ENCODE data around the gene ADGRD1.

Gene ADGRD1

GRCh38 chr12:131137009-131137835 lies 183.5 kb downstream of the ADGRD1 start:
- H3K4me3 ChIP-seq (ENCODE audit: low read depth in 1 of 2, low read length in 2 of 2) = no peak overlapping the region
- no peaks in the 10 kb centered on the region for H3K27me3 ChIP-seq (ENCODE audit: low read depth, low read length)
- peaks cover 0 to 9% of the 10 kb centered on the region in 2 donors for H3K4me1 ChIP-seq (ENCODE audit: control insufficient read depth in 1 of 2, insufficient read depth in 2 of 2, low read length in 2 of 2)
- peaks cover 0 to 9% of the 10 kb centered on the region in 2 donors for H3K36me3 ChIP-seq (ENCODE audit: control insufficient read depth in 1 of 2, insufficient read depth in 2 of 2, low read length in 2 of 2)
- H3K27ac ChIP-seq (ENCODE audit: low read length) = no peak overlapping the region
- no peaks in the 10 kb centered on the region for H3K9me3 ChIP-seq (ENCODE audit: control insufficient read depth in 1 of 2, low read length in 2 of 2)

DNA sequence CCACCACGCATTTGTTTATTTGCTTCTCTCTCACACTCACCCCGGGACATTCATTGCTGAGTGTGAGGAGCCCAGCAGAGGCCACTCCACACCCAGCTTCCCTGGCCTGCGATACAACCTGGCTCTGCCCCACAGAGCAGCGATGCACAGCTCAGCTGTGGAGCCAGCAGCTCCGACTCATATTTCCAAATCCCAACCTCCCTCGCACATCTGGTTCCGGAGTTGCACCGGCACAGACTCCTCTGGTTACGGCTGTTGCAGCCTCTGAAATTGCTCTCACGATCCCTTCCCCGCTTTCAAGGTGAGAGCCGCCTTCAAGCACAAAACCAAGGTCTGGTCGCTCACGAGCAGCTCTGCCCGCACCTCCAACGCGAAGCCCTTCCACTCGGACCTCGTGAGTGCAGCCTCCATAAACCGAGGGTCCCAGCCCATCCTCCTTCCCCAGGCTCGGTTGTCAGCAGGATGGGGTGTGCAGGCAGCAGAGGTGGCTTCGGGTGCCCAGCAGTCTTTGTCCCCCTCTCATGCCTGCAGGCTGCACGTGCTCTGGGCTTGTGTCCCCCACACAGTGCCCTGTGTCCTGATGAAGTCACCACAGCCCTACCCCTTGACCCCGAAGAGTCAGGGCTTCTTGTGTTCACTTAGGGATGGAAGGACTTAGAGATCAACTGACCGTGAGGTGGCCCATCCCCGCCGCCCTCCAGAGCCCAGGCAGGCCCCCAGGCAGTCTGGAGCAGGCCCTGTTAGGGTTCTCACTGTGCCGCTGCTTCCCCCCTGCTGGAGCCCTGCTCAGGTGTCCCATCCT lies 184.3 kb downstream of the ADGRD1 start:
- no peaks in the 10 kb centered on the region for H3K27me3 ChIP-seq (ENCODE audit: low read depth, low read length)
- peaks cover 0 to 4% of the 10 kb centered on the region in 2 donors for H3K4me1 ChIP-seq (ENCODE audit: control insufficient read depth in 1 of 2, insufficient read depth in 2 of 2, low read length in 2 of 2)
- no peak overlapping the region for H3K27ac ChIP-seq (ENCODE audit: low read length)
- H3K36me3 ChIP-seq (ENCODE audit: control insufficient read depth in 1 of 2, insufficient read depth in 2 of 2, low read length in 2 of 2) = peaks cover 0 to 9% of the 10 kb centered on the region in 2 donors
- no peaks in the 10 kb centered on the region for H3K9me3 ChIP-seq (ENCODE audit: control insufficient read depth in 1 of 2, low read length in 2 of 2)
- no peak overlapping the region for H3K4me3 ChIP-seq (ENCODE audit: low read depth in 1 of 2, low read length in 2 of 2)

DNA sequence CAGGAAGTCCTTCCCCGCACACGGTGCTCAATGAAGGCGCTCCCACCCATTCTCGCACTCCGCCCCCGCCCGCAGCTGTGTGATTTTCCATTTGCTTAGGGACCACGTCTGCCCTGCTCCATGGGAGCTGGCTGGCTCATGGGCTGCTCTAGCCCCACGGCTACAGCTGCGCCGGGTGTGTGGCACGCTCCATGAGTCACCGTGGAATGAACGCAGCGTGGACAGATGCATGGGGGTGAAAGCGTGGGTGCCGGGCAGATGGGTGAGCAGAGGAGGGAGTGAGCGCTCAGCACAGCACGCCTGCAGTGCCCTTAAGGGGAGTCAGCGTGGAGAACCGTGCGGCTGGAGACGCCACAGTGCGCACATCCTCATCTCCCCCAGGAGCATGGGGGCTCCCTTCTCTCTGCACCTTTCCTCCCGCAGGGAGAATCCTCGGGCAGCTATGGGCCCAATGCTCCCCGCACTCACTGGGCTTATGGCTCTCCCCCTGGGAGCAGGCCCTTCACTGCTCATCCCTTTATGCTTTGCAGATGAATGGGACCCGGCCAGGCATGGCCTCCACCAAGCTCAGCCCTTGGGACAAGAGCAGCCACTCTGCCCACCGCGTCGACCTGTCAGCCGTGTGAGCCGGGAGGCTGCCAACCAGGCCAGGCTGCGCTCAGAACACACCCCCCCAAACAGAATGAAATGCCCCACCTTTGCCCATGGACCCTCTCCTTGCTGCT lies 185.1 kb downstream of the ADGRD1 start:
- Histone ChIP-seq H3K4me3 (ENCODE audit: low read depth in 1 of 2, low read length in 2 of 2) (no peak overlapping the region), H3K27me3 (ENCODE audit: low read depth, low read length) (no peaks in the 10 kb centered on the region), H3K9me3 (ENCODE audit: control insufficient read depth in 1 of 2, low read length in 2 of 2) (no peaks in the 10 kb centered on the region), H3K4me1 (ENCODE audit: control insufficient read depth in 1 of 2, insufficient read depth in 2 of 2, low read length in 2 of 2) (peaks cover 0 to 4% of the 10 kb centered on the region in 2 donors), H3K27ac (ENCODE audit: low read length) (no peak overlapping the region), H3K36me3 (ENCODE audit: control insufficient read depth in 1 of 2, insufficient read depth in 2 of 2, low read length in 2 of 2) (peaks cover 0 to 9% of the 10 kb centered on the region in 2 donors)

DNA sequence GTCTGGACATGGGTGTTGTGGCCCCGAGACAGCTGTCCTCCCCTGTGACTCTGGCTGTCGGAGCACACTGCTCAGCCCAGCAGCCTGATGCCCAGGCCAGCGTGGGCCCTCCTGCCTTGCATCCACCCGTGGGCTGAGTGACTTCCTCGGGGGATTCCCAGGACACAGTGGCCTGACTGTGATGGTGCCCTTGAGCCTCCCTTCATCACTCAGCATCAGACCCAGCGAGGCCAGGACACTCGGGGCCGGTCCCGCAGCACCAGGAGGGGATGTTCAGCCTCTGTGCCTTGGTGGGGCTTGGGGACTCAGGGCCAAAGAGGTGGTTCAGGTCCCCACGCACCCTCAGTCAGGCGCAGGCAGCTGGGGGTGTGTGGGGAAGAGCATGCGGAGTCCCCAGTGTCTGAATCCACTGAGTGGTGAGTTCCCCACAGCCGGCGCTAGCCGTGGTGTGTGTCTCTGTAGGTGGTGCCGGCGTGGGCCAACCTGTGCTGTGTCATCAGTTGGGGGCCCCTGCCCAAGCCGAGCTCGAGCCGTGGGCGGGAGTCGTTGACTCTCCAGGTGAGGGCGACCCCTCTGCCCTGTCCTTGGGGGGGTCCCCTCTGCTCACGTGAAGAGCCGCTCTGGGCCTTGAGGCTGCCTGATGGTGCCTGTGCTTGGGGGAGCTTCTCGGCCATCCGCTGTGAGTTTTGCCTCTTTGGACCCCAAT lies 185.8 kb downstream of the ADGRD1 start:
- H3K36me3 ChIP-seq (ENCODE audit: control insufficient read depth in 1 of 2, insufficient read depth in 2 of 2, low read length in 2 of 2) = peaks cover 0 to 9% of the 10 kb centered on the region in 2 donors
- H3K4me3 ChIP-seq (ENCODE audit: low read depth in 1 of 2, low read length in 2 of 2) = no peak overlapping the region
- H3K4me1 ChIP-seq (ENCODE audit: control insufficient read depth in 1 of 2, insufficient read depth in 2 of 2, low read length in 2 of 2) = peaks cover 0 to 4% of the 10 kb centered on the region in 2 donors
- H3K9me3 ChIP-seq (ENCODE audit: control insufficient read depth in 1 of 2, low read length in 2 of 2) = no peaks in the 10 kb centered on the region
- H3K27me3 ChIP-seq (ENCODE audit: low read depth, low read length) = no peaks in the 10 kb centered on the region
- H3K27ac ChIP-seq (ENCODE audit: low read length) = no peak overlapping the region

DNA sequence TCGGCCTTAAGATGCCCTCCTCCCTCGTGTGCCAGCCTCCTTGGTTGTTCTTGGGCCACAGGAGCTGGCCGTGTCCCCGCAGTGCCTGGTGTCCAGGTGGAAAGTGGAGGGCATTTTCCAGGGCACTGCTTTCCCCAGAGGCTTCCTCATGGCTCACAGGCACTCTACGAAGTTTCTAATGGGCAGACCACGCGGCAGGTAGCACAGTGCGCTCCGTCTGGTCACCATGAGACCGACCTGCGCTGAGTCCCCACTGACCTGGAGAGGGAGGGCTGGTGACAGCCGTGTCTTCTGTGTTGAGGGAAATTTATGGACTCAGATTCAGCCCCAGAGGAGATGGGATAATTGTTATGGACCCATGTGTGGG lies 186.3 kb downstream of the ADGRD1 start:
- Histone ChIP-seq H3K27me3 (ENCODE audit: low read depth, low read length) (no peaks in the 10 kb centered on the region), H3K4me3 (ENCODE audit: low read depth in 1 of 2, low read length in 2 of 2) (no peak overlapping the region), H3K9me3 (ENCODE audit: control insufficient read depth in 1 of 2, low read length in 2 of 2) (no peaks in the 10 kb centered on the region), H3K4me1 (ENCODE audit: control insufficient read depth in 1 of 2, insufficient read depth in 2 of 2, low read length in 2 of 2) (peaks cover 0 to 4% of the 10 kb centered on the region in 2 donors), H3K36me3 (ENCODE audit: control insufficient read depth in 1 of 2, insufficient read depth in 2 of 2, low read length in 2 of 2) (peaks cover 0 to 9% of the 10 kb centered on the region in 2 donors), H3K27ac (ENCODE audit: low read length) (no peak overlapping the region)

GRCh38 chr12:131140697-131141096 lies 187.0 kb downstream of the ADGRD1 start:
- peaks cover 0 to 4% of the 10 kb centered on the region in 2 donors for H3K4me1 ChIP-seq (ENCODE audit: control insufficient read depth in 1 of 2, insufficient read depth in 2 of 2, low read length in 2 of 2)
- no peak overlapping the region for H3K27ac ChIP-seq (ENCODE audit: low read length)
- peaks cover 0 to 9% of the 10 kb centered on the region in 2 donors for H3K36me3 ChIP-seq (ENCODE audit: control insufficient read depth in 1 of 2, insufficient read depth in 2 of 2, low read length in 2 of 2)
- H3K27me3 ChIP-seq (ENCODE audit: low read depth, low read length) = no peaks in the 10 kb centered on the region
- no peak overlapping the region for H3K4me3 ChIP-seq (ENCODE audit: low read depth in 1 of 2, low read length in 2 of 2)
- H3K9me3 ChIP-seq (ENCODE audit: control insufficient read depth in 1 of 2, low read length in 2 of 2) = no peaks in the 10 kb centered on the region

GRCh38 chr12:131141514-131141913 lies 187.8 kb downstream of the ADGRD1 start:
- Histone ChIP-seq H3K36me3 (ENCODE audit: control insufficient read depth in 1 of 2, insufficient read depth in 2 of 2, low read length in 2 of 2) (peaks cover 0 to 9% of the 10 kb centered on the region in 2 donors), H3K4me3 (ENCODE audit: low read depth in 1 of 2, low read length in 2 of 2) (no peak overlapping the region), H3K27me3 (ENCODE audit: low read depth, low read length) (no peaks in the 10 kb centered on the region), H3K4me1 (ENCODE audit: control insufficient read depth in 1 of 2, insufficient read depth in 2 of 2, low read length in 2 of 2) (peaks cover 0 to 4% of the 10 kb centered on the region in 2 donors), H3K9me3 (ENCODE audit: control insufficient read depth in 1 of 2, low read length in 2 of 2) (no peaks in the 10 kb centered on the region), H3K27ac (ENCODE audit: low read length) (no peak overlapping the region)

DNA sequence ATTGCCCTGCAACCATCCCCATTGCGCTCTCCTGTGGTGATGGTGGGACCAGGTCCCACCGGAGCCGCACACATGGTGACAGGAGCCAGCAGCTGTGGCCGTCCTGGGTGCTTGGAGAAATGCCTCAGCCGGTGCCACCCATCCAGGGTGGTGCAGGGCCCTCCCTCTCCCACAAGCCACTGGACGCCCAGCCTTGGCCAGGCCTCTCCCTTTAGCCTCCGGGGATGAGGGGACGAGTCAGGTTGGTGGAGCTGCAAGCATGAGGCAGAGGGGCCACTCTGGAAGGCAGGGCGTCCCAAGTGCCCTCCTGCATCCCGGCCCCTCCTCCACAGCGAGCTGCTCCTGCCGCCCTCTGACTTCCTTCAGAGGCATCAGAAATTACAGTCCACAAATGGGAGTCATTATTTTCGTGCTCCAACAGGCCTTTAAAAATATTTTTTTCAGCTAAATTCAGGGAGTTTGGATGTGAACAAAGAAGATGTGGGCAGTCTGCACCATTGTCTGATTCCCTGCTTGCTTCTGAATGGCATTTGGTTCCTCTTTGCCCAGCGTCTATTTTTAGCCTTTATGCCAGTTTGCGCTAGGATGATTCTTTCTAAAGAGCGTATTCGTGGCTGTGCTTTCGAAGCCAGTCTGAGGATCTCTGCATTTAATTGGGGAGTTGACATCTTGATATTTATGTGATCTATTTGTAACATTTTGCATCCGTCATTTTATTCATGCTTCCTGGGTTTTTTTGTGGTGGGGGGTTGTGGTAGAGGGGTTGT lies 189.4 kb downstream of the ADGRD1 start:
- H3K27ac ChIP-seq (ENCODE audit: low read length) = no peak overlapping the region
- H3K9me3 ChIP-seq (ENCODE audit: control insufficient read depth in 1 of 2, low read length in 2 of 2) = no peaks in the 10 kb centered on the region
- no peaks in the 10 kb centered on the region for H3K27me3 ChIP-seq (ENCODE audit: low read depth, low read length)
- H3K4me3 ChIP-seq (ENCODE audit: low read depth in 1 of 2, low read length in 2 of 2) = no peak overlapping the region
- peaks cover 0 to 4% of the 10 kb centered on the region in 2 donors for H3K4me1 ChIP-seq (ENCODE audit: control insufficient read depth in 1 of 2, insufficient read depth in 2 of 2, low read length in 2 of 2)
- H3K36me3 ChIP-seq (ENCODE audit: control insufficient read depth in 1 of 2, insufficient read depth in 2 of 2, low read length in 2 of 2) = peaks cover 0 to under 1% of the 10 kb centered on the region in 2 donors

DNA sequence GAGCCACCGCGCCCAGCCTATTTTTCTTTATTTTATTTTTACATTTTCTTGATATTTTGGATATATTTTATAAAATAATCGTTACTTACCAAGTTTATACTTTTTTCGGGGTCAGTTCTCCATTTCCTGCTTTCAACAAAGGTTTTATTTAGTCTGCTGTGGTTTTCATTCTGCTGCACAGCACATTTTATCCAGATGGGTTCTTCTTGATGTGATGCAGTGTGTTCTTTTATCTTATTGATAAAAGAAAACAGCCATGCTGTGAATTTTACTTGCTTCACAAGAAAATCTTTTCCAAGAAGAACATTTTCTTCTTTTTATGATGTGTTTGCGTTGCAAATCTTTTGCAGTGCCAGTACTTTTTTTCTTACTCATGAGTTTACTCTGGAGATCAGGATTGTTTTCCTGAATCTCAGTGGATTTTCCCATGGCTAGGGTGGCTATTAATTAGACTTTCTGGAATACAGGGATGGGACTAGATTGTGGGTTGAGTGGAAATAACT lies 192.5 kb downstream of the ADGRD1 start:
- H3K27me3 ChIP-seq (ENCODE audit: low read depth, low read length) = no peaks in the 10 kb centered on the region
- no peak overlapping the region for H3K4me3 ChIP-seq (ENCODE audit: low read depth in 1 of 2, low read length in 2 of 2)
- no peaks in the 10 kb centered on the region for H3K9me3 ChIP-seq (ENCODE audit: control insufficient read depth in 1 of 2, low read length in 2 of 2)
- no peak overlapping the region for H3K27ac ChIP-seq (ENCODE audit: low read length)
- peaks cover 0 to 4% of the 10 kb centered on the region in 2 donors for H3K4me1 ChIP-seq (ENCODE audit: control insufficient read depth in 1 of 2, insufficient read depth in 2 of 2, low read length in 2 of 2)
- no peaks in the 10 kb centered on the region for H3K36me3 ChIP-seq (ENCODE audit: control insufficient read depth in 1 of 2, insufficient read depth in 2 of 2, low read length in 2 of 2)

DNA sequence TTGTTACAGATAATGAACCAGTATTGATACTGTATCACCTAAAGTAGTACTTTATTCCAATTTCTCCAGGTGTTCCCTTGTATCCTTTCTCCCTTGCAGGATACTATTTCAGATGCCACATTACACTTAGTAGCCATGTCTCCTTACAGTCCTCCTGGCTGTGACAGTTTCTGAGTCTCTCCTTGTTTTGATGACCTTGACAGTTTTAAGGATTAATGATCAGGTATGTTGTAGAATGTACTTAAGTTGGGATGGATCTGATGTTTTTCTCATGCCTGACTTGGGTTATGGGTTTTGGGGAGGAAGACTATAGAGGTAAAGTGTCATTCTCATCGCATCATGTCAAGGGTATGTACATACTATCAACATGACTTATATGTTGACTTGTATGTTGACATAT lies 193.6 kb downstream of the ADGRD1 start:
- no peaks in the 10 kb centered on the region for H3K36me3 ChIP-seq (ENCODE audit: control insufficient read depth in 1 of 2, insufficient read depth in 2 of 2, low read length in 2 of 2)

More for the DNA sequence above, 193.6 kb downstream of the ADGRD1 start:
- Histone ChIP-seq H3K9me3 (ENCODE audit: control insufficient read depth in 1 of 2, low read length in 2 of 2) (no peaks in the 10 kb centered on the region), H3K4me3 (ENCODE audit: low read depth in 1 of 2, low read length in 2 of 2) (no peak overlapping the region), H3K27me3 (ENCODE audit: low read depth, low read length) (no peaks in the 10 kb centered on the region), H3K4me1 (ENCODE audit: control insufficient read depth in 1 of 2, insufficient read depth in 2 of 2, low read length in 2 of 2) (peaks cover 0 to 4% of the 10 kb centered on the region in 2 donors), H3K27ac (ENCODE audit: low read length) (no peak overlapping the region)
